HEK293T (cell line): Measurements from ENCODE around the gene CARD14.
"Not testable (repeated sequence)": the region's sequence is repeated elsewhere in the genome, so short reads cannot be mapped to it uniquely, and the experiment has no call there.

Source experiments
- CTCF ChIA-PET: fragments of 350-600 bp; formaldehyde crosslinking; extraction: SDS; loops from one replicate; lab custom pipeline; 2021; ENCODE audit warnings: antibody characterized with exemption, inconsistent platforms; lab: Yijun Ruan, JAX
- POLR2A ChIA-PET: fragments of 350-600 bp; formaldehyde crosslinking; extraction: SDS; loops from one replicate; lab custom pipeline; 2020; ENCODE audit warnings: antibody characterized with exemption, inconsistent platforms; lab: Yijun Ruan, JAX
- DNase-seq: peaks from one replicate; pipeline ENCODE4 v3.0.0; 2012; ENCODE audit warnings: mixed read lengths; ENCODE audit errors: extremely low spot score
- ARNT ChIP-seq: fragments of 450-650 bp; IDR thresholded peaks from 2 replicates; pipeline ENCODE4 v1.6.1; 2017; ENCODE audit warnings: mild to moderate bottlenecking
- BHLHE40 ChIP-seq: fragments of 450-650 bp; IDR thresholded peaks from 2 replicates; pipeline ENCODE4 v1.6.1; 2016; ENCODE audit warnings: mild to moderate bottlenecking, moderate library complexity, borderline replicate concordance
- CTBP1 ChIP-seq: fragments of 450-650 bp; IDR thresholded peaks from 2 replicates; pipeline ENCODE4 v1.6.1; 2016; ENCODE audit warnings: borderline replicate concordance
- ELF4 ChIP-seq: fragments of 450-650 bp; IDR thresholded peaks from 2 replicates; pipeline ENCODE4 v1.6.1; 2017; ENCODE audit warnings: antibody characterized with exemption
- FOXA1 ChIP-seq: fragments of 450-650 bp; IDR thresholded peaks from 2 replicates; pipeline ENCODE4 v1.6.1; 2016; ENCODE audit warnings: mild to moderate bottlenecking
- FOXK2 ChIP-seq: fragments of 450-650 bp; IDR thresholded peaks from 2 replicates; pipeline ENCODE4 v1.6.1; 2016; ENCODE audit warnings: mild to moderate bottlenecking
- FOXM1 ChIP-seq: fragments of 450-650 bp; IDR thresholded peaks from 2 replicates; pipeline ENCODE4 v1.6.1; 2017; ENCODE audit warnings: mild to moderate bottlenecking, borderline replicate concordance
- HDGF ChIP-seq: fragments of 450-650 bp; IDR thresholded peaks from 2 replicates; pipeline ENCODE4 v1.6.1; 2017; ENCODE audit warnings: antibody characterized with exemption, borderline replicate concordance
- L3MBTL2 ChIP-seq: fragments of 450-650 bp; conservative IDR thresholded peaks from 2 replicates; pipeline ENCODE4 v1.6.1; 2016; ENCODE audit warnings: mild to moderate bottlenecking
- LEF1 ChIP-seq: fragments of 450-650 bp; IDR thresholded peaks from 2 replicates; pipeline ENCODE4 v1.6.1; 2017; ENCODE audit warnings: mild to moderate bottlenecking, borderline replicate concordance
- NFRKB ChIP-seq: fragments of 450-650 bp; IDR thresholded peaks from 2 replicates; pipeline ENCODE4 v1.6.1; 2016; ENCODE audit warnings: mild to moderate bottlenecking, moderate library complexity
- SP1 ChIP-seq: fragments of 450-650 bp; IDR thresholded peaks from 2 replicates; pipeline ENCODE4 v1.6.1; 2017
- SUZ12 ChIP-seq: fragments of 450-650 bp; IDR thresholded peaks from 2 replicates; pipeline ENCODE4 v1.6.1; 2016; ENCODE audit warnings: mild to moderate bottlenecking
- TARDBP ChIP-seq: fragments of 450-650 bp; IDR thresholded peaks from 2 replicates; pipeline ENCODE4 v1.6.1; 2016
- ZNF384 ChIP-seq: fragments of 450-650 bp; IDR thresholded peaks from 2 replicates; pipeline ENCODE4 v1.6.1; 2016
- TF ChIP-seq, protein P1 (sequence below): fragments of 450-650 bp; IDR thresholded peaks from 2 replicates; pipeline ENCODE4 v1.6.1; 2016

CARD14 gene

DNA sequence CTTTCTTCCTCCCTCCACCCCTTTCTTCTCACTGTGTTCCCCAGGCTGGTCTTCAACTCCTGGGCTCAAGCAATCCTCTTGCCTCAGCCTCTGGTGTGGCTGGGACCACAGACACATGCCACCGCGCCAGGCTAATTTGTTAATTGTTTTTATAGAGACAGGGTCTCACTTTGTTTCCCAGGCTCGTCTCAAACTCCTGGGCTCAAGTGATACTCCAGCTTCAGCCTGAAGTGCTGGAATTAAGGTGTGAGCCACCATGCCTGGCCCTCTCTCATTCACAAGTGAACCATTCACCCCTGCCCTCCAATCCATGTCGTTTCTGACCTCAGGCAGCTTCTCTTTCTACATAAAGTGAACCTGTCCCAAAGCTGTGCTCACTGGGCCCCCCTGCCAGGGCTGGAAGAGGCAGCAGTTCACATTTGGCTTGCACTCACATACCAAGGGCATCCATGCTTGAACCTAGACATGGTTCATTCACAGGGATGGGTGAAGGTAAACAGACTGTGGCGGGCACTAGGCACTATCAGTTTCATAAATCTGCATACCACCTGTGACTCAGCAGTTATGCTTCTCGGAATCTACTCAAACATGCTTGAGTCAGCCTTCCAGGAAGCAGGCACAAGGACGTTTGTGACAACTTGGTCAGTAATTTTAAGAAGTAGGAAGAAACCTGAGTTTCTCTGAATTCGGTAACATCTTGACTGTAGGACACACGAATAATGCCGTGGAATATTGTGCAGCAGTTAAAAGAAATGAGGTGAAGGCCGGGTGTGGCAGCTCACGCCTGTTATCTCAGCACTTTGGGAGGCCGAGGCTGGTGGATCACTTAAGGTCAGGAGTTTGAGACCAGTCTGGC is 84.8 kb downstream of the CARD14 start:
- TF ChIP-seq L3MBTL2 (no peak), HDGF (no peak), ARNT (no peak), BHLHE40 (no peak)
- ChIA-PET CTCF (no interaction called here), POLR2A (no interaction called here)
- no peak for DNase-seq

DNA sequence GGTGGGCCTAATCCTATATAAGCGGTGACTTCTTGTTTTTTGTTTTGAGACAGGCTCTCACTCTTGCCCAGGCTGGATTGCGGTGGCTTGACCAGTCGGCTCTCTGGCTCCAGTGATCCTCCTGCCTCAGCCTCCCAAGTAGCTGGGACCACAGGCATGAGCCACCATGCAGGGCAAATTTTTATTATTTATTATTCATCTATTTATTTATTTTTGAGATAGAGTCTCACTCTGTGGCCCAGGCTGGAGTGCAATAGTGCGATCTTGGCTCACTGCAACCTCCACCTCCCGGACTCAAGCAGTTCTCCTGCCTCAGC is 86.2 kb downstream of the CARD14 start:
- TF ChIP-seq FOXM1 (no peak), SUZ12 (no peak), TARDBP (no peak), CTBP1 (no peak), HDGF (no peak), NFRKB (no peak), FOXA1 (no peak), BHLHE40 (no peak), L3MBTL2 (no peak), SP1 (no peak), ARNT (no peak), ZNF384 (no peak), LEF1 (no peak), ELF4 (no peak), FOXK2 (no peak)
- TF ChIP-seq, protein P1, sequence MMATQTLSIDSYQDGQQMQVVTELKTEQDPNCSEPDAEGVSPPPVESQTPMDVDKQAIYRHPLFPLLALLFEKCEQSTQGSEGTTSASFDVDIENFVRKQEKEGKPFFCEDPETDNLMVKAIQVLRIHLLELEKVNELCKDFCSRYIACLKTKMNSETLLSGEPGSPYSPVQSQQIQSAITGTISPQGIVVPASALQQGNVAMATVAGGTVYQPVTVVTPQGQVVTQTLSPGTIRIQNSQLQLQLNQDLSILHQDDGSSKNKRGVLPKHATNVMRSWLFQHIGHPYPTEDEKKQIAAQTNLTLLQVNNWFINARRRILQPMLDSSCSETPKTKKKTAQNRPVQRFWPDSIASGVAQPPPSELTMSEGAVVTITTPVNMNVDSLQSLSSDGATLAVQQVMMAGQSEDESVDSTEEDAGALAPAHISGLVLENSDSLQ: no peak
- ChIA-PET POLR2A (no interaction called here), CTCF (interaction anchor here (0.6 kb wide), 1 partner anchor 169 kb away, joined by 3 read pairs; no protein-coding TSS in a partner anchor)
- DNase-seq: no peak

DNA sequence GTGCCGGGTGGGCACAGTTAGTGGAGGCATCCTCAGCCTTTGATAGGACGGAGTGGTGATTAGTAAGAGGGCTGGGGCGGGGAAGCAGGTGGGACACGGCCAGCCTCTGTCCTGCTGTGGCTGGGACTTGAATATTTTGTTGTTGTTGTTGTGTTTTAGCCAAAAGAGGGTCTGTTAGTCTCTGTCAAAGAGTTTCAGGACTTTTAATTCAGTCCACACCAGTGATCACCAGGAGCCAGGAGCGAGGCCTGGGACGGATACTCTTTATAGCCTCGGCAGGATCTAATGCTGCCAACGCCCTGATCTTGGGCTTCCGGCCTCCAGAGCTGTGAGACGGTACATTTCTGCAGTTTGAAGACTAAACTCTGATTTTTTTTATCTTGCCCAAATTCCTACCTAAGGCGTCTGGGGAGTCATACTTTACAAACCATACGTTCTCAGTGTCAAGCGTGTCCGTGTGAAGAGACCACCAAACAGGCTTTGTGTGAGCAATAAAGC is 87.9 kb downstream of the CARD14 start:
- DNase-seq: no peak
- CTCF ChIA-PET: no interaction called here
- no peak for TF ChIP-seq ZNF384
- TF ChIP-seq TARDBP: no peak
- no peak for TF ChIP-seq L3MBTL2
- no peak for TF ChIP-seq FOXK2
- TF ChIP-seq NFRKB: no peak
- TF ChIP-seq ELF4: no peak
- no peak for TF ChIP-seq HDGF
- no peak for TF ChIP-seq SP1
- no peak for TF ChIP-seq CTBP1
- no peak for TF ChIP-seq FOXA1
- TF ChIP-seq LEF1: no peak
- no peak for TF ChIP-seq FOXM1
- no peak for TF ChIP-seq SUZ12
- TF ChIP-seq, protein P1: no peak
- TF ChIP-seq BHLHE40: no peak
- no peak for TF ChIP-seq ARNT
- POLR2A ChIA-PET: interaction anchor here (2.1 kb wide), 1 partner anchor 156 kb away, joined by 6 read pairs; the partner anchor contains the start of gene GAA

DNA sequence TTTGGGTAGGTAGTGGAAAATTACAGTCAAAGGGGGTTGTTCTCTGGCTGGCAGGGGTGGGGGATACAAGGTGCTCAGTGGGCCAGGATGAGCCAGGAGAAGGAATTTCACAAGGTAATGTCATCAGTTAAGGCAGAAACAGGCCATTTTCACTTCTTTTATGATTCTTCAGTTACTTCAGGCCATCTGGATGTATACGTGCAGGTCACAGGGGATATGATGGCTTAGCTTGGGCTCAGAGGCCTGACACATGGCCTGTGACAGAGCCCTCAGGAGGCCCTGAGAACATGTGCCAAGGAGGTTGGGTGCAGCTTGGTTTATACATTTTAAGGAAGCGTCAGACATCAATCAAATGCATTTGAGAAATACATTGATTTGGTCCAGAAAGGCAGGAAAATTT is 88.5 kb downstream of the CARD14 start:
- CTCF ChIA-PET, DNase-seq: not testable (repeated sequence)
- POLR2A ChIA-PET: interaction anchor here (2.1 kb wide), 1 partner anchor 157 kb away, joined by 6 read pairs; the partner anchor contains the start of gene GAA
